ENCODE results near the gene ADGRG7.

ADGRG7 gene

GRCh38 chr3:100720426-100720825 is 111.0 kb downstream of the ADGRG7 start:
- H3K4me3 ChIP-seq = no peak overlapping the region
- no peak overlapping the region for H3K27ac ChIP-seq
- no peak for TF ChIP-seq CTCF (IDR thresholded peaks at IDR 0.05)
- DNase-seq (ENCODE audit: low spot score) = no peak

- no peak overlapping the region for H3K4me3 ChIP-seq
- no peak overlapping the region for H3K27ac ChIP-seq
- TF ChIP-seq CTCF (IDR thresholded peaks at IDR 0.05) = no peak
- DNase-seq (ENCODE audit: low spot score) = no peak
Observed at GRCh38 chr3:100725935-100726513, 116.6 kb downstream of the ADGRG7 start.

GRCh38 chr3:100726706-100727105 is 117.3 kb downstream of the ADGRG7 start:
- DNase-seq (ENCODE audit: low spot score) = no peak
- H3K4me3 ChIP-seq = no peak overlapping the region
- no peak overlapping the region for H3K27ac ChIP-seq
- TF ChIP-seq CTCF (IDR thresholded peaks at IDR 0.05) = no peak

GRCh38 chr3:100730524-100730923 is 121.1 kb downstream of the ADGRG7 start:
- no peak for DNase-seq (ENCODE audit: low spot score)
- Histone ChIP-seq H3K27ac (no peak overlapping the region), H3K4me3 (no peak overlapping the region)
- no peak for TF ChIP-seq CTCF (IDR thresholded peaks at IDR 0.05)

- Histone ChIP-seq H3K27ac (no peak overlapping the region), H3K4me3 (no peak overlapping the region)
- TF ChIP-seq CTCF (IDR thresholded peaks at IDR 0.05) = no peak
- no peak for DNase-seq (ENCODE audit: low spot score)
Observed at GRCh38 chr3:100732435-100732834, 123.0 kb downstream of the ADGRG7 start.

GRCh38 chr3:100737334-100737733 is 127.9 kb downstream of the ADGRG7 start:
- Histone ChIP-seq H3K4me3 (no peak overlapping the region), H3K27ac (no peak overlapping the region)
- TF ChIP-seq CTCF (IDR thresholded peaks at IDR 0.05) = no peak
- no peak for DNase-seq (ENCODE audit: low spot score)

- TF ChIP-seq CTCF (IDR thresholded peaks at IDR 0.05) = no peak
- H3K4me3 ChIP-seq = no peak overlapping the region
- H3K27ac ChIP-seq = no peak overlapping the region
- DNase-seq (ENCODE audit: low spot score) = no peak
Observed at GRCh38 chr3:100740207-100740606, 130.8 kb downstream of the ADGRG7 start.
